ENCODE results near the gene ZNF511.

Gene ZNF511

GRCh38 chr10:133336577-133337369, 28.1 kb downstream of the ZNF511 start, which contains the start of gene CALY:
Gene CALY, minus strand, starts transcription at chr10:133336896. Its CDS starts 7,907 bp downstream, at chr10:133328989.
- peak; percentile 91 for DNase-seq

GRCh38 chr10:133337370-133337725, 28.6 kb downstream of the ZNF511 start:
- DNase-seq, result no peak

- no peak for DNase-seq
Observed at GRCh38 chr10:133338080-133339071, 29.7 kb downstream of the ZNF511 start.

- no peak for DNase-seq
Observed at GRCh38 chr10:133339708-133340380, 31.1 kb downstream of the ZNF511 start.

GRCh38 chr10:133341983-133342382, 33.3 kb downstream of the ZNF511 start:
- DNase-seq, result no peak

- DNase-seq, result no peak
Observed at GRCh38 chr10:133342942-133343341, 34.2 kb downstream of the ZNF511 start.

GRCh38 chr10:133343558-133343957, 34.8 kb downstream of the ZNF511 start:
- DNase-seq, result no peak

GRCh38 chr10:133344236-133344635, 35.5 kb downstream of the ZNF511 start:
- DNase-seq, result no peak

GRCh38 chr10:133346413-133346812, 37.7 kb downstream of the ZNF511 start:
- DNase-seq, result no peak

- DNase-seq, result no peak
Observed at GRCh38 chr10:133347710-133348517, 39.2 kb downstream of the ZNF511 start.

- DNase-seq, result no peak
Observed at GRCh38 chr10:133349160-133349568, 40.5 kb downstream of the ZNF511 start.

GRCh38 chr10:133349577-133350011, 40.9 kb downstream of the ZNF511 start:
- DNase-seq, result no peak

- DNase-seq, result no peak
Observed at GRCh38 chr10:133350283-133350949, 41.7 kb downstream of the ZNF511 start.

GRCh38 chr10:133350950-133351329, 42.2 kb downstream of the ZNF511 start:
- DNase-seq, result no peak

- no peak for DNase-seq
Observed at GRCh38 chr10:133351408-133352318, 42.9 kb downstream of the ZNF511 start.

- no peak for DNase-seq
Observed at GRCh38 chr10:133353202-133353959, 44.7 kb downstream of the ZNF511 start.

GRCh38 chr10:133353988-133354605, 45.4 kb downstream of the ZNF511 start:
- DNase-seq, result no peak

GRCh38 chr10:133354672-133355240, 46.0 kb downstream of the ZNF511 start:
- DNase-seq, result no peak

GRCh38 chr10:133355266-133355665, 46.6 kb downstream of the ZNF511 start:
- DNase-seq, result no peak
